Choroid plexus epithelial cell (primary cell): Measurements from ENCODE around the gene PDIK1L.

ENCODE experiments used
- DNase-seq: peaks from one replicate; pipeline ENCODE4 v3.0.0-alpha.2; 2010; ENCODE audit warnings: low read depth
- H3K4me3 ChIP-seq: 2 replicates; pipeline ENCODE4 v1.5.1; 2011; ENCODE audit warnings: low read depth, mild to moderate bottlenecking, control low read depth, low read length, moderate library complexity
- TF ChIP-seq, protein P1 (sequence below): conservative IDR thresholded peaks from 2 replicates; pipeline ENCODE4 v1.5.1; 2011; ENCODE audit warnings: low read depth, mild to moderate bottlenecking, control low read depth, inconsistent platforms, low read length, moderate library complexity

Gene PDIK1L

DNA sequence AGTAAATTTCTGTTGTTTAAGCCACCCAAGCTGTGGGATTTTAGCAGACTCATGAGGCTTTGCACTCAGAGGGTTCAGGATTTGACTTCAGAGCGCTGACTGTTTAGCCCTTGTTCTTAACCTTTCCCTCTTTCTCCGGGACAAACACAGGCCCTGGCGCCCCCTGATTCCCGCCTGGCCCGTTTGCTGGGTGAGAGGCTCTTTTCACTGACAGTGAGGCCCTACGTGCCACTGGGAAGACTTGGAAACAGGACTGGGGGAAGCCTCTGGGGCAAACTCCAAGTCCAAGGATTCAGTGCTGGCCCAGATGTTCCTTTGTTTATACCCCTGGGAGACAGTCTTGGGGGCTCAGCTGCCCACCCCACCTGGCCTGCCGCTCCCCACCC, 32.5 kb upstream of the PDIK1L start:
- no peak for DNase-seq
- TF ChIP-seq, protein P1, sequence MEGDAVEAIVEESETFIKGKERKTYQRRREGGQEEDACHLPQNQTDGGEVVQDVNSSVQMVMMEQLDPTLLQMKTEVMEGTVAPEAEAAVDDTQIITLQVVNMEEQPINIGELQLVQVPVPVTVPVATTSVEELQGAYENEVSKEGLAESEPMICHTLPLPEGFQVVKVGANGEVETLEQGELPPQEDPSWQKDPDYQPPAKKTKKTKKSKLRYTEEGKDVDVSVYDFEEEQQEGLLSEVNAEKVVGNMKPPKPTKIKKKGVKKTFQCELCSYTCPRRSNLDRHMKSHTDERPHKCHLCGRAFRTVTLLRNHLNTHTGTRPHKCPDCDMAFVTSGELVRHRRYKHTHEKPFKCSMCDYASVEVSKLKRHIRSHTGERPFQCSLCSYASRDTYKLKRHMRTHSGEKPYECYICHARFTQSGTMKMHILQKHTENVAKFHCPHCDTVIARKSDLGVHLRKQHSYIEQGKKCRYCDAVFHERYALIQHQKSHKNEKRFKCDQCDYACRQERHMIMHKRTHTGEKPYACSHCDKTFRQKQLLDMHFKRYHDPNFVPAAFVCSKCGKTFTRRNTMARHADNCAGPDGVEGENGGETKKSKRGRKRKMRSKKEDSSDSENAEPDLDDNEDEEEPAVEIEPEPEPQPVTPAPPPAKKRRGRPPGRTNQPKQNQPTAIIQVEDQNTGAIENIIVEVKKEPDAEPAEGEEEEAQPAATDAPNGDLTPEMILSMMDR, result no peak
- no peak overlapping the region for H3K4me3 ChIP-seq

DNA sequence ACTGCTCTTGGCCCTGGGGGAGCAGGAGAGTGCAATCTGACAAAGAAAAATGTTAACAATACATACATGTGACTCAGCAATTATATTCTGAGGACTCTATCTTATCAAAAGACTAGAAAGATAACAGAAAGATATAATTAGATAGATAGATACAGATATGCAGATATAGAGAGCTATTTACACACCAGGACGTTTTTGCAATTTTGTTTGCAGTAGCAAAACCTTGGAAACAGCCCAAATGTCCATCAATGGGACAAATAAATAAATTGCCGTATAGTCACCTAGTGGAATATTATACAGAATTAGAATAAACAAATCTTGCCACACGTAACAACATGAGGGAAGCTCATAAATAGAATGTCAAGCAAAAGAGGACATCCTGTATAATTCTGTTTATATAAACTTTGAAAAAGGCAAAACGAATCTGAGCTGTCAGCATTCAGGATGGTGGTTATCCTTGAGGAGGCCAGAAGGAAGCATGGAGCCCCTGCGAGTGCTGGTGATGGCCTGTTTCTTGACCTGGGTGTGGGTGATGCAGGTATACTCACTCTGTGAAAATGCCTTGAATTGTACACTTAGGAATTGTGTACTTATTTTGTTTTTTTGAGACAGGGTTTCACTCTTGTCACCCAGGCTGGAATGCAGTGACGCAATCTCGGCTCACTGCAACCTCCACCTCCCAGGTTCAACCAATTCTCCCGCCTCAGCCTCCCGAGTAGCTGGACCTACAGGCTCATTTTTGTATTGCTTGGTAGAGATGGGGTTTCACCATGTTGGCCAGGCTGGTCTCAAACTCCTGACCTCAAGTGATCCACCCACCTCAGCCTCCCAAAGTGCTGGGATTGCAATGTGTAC, 31.4 kb upstream of the PDIK1L start:
- DNase-seq, result no peak
- H3K4me3 ChIP-seq, result no peak overlapping the region
- TF ChIP-seq, protein P1, result no peak

- no peak for DNase-seq
- TF ChIP-seq, protein P1, result no peak
- H3K4me3 ChIP-seq, result no peak overlapping the region
Observed at GRCh38 chr1:26081267-26082019, 30.2 kb upstream of the PDIK1L start.

GRCh38 chr1:26082020-26082350, 29.6 kb upstream of the PDIK1L start:
- no peak for DNase-seq
- no peak overlapping the region for H3K4me3 ChIP-seq
- TF ChIP-seq, protein P1, result no peak

DNA sequence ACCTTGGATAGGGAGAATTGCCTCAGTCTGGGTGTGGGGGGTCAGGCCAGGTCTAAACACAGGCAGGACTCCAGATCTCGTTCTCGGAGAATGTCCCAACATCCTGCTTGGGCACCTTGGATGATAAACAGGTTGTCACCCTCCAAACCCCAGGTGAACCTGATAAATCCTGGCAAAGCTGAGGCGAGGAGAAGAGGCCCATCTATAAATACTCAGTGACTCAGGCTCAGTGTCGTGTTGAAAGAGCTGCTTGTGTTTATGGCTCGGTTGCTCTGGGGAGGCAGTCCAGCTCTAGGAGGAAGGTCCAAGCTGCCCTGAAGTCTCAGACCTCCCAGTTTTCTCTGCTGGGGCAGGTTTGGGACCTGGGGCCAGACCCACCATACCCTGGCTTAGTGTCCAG, 28.4 kb upstream of the PDIK1L start:
- DNase-seq, result peak; percentile 46
- H3K4me3 ChIP-seq, result no peak overlapping the region
- TF ChIP-seq, protein P1, result no peak

DNA sequence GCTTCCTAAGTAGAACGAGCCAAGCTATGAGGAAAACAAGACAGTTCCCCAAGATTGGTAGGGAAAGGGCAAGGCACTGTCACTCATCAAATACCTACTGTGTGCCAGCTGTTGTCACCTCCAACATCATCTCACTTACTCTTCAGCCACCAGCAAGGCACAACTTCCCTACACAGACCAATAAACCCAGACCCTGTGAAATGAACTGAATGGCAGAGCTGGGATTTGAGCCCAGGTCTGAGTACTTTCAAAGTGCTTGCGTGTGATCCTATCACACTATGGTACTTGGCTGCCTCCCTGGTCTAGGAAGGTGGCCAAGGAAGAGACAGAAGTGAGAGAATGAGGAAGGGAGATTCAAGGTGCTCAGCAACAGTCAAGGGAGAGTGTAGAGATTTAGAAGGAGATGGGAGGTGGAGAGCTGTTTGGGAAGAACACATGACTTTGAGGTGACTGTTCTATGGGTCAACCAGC, 27.5 kb upstream of the PDIK1L start:
- DNase-seq, result no peak
- TF ChIP-seq, protein P1, result no peak
- no peak overlapping the region for H3K4me3 ChIP-seq
